GM12878 (cell line): Measurements from ENCODE around the gene SCN3B. TPM values are rescaled to one million over a fixed set of nuclear protein-coding genes. Genes with fewer than 3 reads are reported as not detected.

Experiments
- ATAC-seq: fragments of 200-7000 bp; cut with Tn5 transposase; 3 replicates; pipeline ENCODE4 v1.9.1; 2020; ENCODE audit warnings: mild to moderate bottlenecking, moderate library complexity
- BruUV-seq: library from RNA; stranded (reverse); fragments of 400-500 nt; replicated peaks from 2 replicates; lab custom pipeline; 2021; lab: Mats Ljungman, UMichigan
- CTCF ChIA-PET: fragments of 300-600 bp; sonication (Branson Sonifier 250); formaldehyde crosslinking; extraction: SDS; loops from one replicate; lab custom pipeline; 2021; ENCODE audit warnings: inconsistent platforms; lab: Yijun Ruan, JAX
- POLR2A ChIA-PET: fragments of 350-600 bp; formaldehyde crosslinking; extraction: SDS; loops from one replicate; lab custom pipeline; 2021; ENCODE audit warnings: inconsistent platforms; lab: Charles Lee
- RAD21 ChIA-PET: fragments of 300-600 bp; sonication (Branson Sonifier 250); formaldehyde crosslinking; loops from one replicate; lab custom pipeline; 2023; ENCODE audit warnings: antibody characterized with exemption; ENCODE audit not compliant: unreplicated experiment; lab: Charles Lee
- SMC1A ChIA-PET: fragments of 300-600 bp; sonication (Branson Sonifier 250); formaldehyde crosslinking; loops from one replicate; lab custom pipeline; 2023; ENCODE audit not compliant: unreplicated experiment, uncharacterized antibody; lab: Charles Lee
- DNase-seq: peaks from one replicate; pipeline ENCODE4 v3.0.0-alpha.2; 2011; ENCODE audit warnings: low read depth, low spot score
- FAIRE-seq: peaks from 3 replicates; lab custom pipeline; 2011; peaks lifted over from hg19 to GRCh38; lab: Jason Lieb, UNC
- H2AFZ ChIP-seq: 2 replicates; pipeline ENCODE4 v1.6.0; 2011; ENCODE audit warnings: low read depth, low read length, control low read depth; ENCODE audit not compliant: control insufficient read depth
- H3K27ac ChIP-seq: 2 replicates; pipeline ENCODE4 v1.5.1; 2011; ENCODE audit warnings: control low read depth; ENCODE audit not compliant: control insufficient read depth, insufficient read depth
- H3K27me3 ChIP-seq, 2 experiments: replicated peaks in 1 of 2; 2 replicates each; pipeline versions ENCODE4 v1.6.0 to v1.6.1; 2011; ENCODE audit warnings: low read length in 1 of 2; ENCODE audit not compliant: control insufficient read depth in 2 of 2, insufficient read depth in 2 of 2
- H3K36me3 ChIP-seq, 2 experiments: 2 replicates each; pipeline ENCODE4 v1.5.1; 2011; ENCODE audit warnings: low read length in 1 of 2; ENCODE audit not compliant: control insufficient read depth in 2 of 2, insufficient read depth in 2 of 2
- H3K4me1 ChIP-seq: 2 replicates; pipeline ENCODE4 v1.6.1; 2011; ENCODE audit warnings: mild to moderate bottlenecking, low read length, moderate library complexity, mixed read lengths; ENCODE audit not compliant: control insufficient read depth, insufficient read depth
- H3K4me2 ChIP-seq: 2 replicates; pipeline ENCODE4 v1.6.0; 2011; ENCODE audit warnings: control low read depth; ENCODE audit not compliant: control insufficient read depth, insufficient read depth
- H3K4me3 ChIP-seq: fragments of 200-600 bp; sonication (generic); 2 replicates; pipeline ENCODE4 v1.5.1; 2016
- H3K79me2 ChIP-seq: 2 replicates; pipeline ENCODE4 v1.6.0; 2011; ENCODE audit warnings: low read length; ENCODE audit not compliant: control insufficient read depth, insufficient read depth
- H3K9ac ChIP-seq: 2 replicates; pipeline ENCODE4 v1.8.0; 2011; ENCODE audit warnings: low read length, control low read depth, mixed read lengths; ENCODE audit not compliant: control insufficient read depth, insufficient read depth
- H3K9me3 ChIP-seq: replicated peaks from 3 replicates; pipeline ENCODE4 v1.5.1; 2011; ENCODE audit warnings: mild to moderate bottlenecking, low read length; ENCODE audit not compliant: control insufficient read depth, insufficient read depth
- H4K20me1 ChIP-seq: 2 replicates; pipeline ENCODE4 v1.6.0; 2011; ENCODE audit not compliant: control insufficient read depth, insufficient read depth
- CBX3 ChIP-seq: fragments of 200-600 bp; sonication (generic); IDR thresholded peaks from 2 replicates; pipeline ENCODE4 v1.6.1; 2016; ENCODE audit warnings: low read depth, borderline replicate concordance
- HDAC2 ChIP-seq: fragments of 200-600 bp; sonication (generic); IDR thresholded peaks from 2 replicates; pipeline ENCODE4 v1.6.1; 2017
- KDM1A ChIP-seq: fragments of 200-600 bp; sonication (generic); IDR thresholded peaks from 2 replicates; pipeline ENCODE4 v1.6.1; 2016; ENCODE audit warnings: borderline replicate concordance
- NFYA ChIP-seq: IDR thresholded peaks from 2 replicates; pipeline ENCODE4 v1.6.1; 2011; ENCODE audit warnings: low read depth, mild to moderate bottlenecking, low read length, improper control_type of control experiment, borderline replicate concordance
- SP1 ChIP-seq: IDR thresholded peaks from one replicate; pipeline ENCODE4 v1.6.1; 2011; ENCODE audit warnings: low read depth, low read length
- SUPT20H ChIP-seq: IDR thresholded peaks from 2 replicates; pipeline ENCODE4 v1.6.1; 2011; ENCODE audit warnings: low read depth, mild to moderate bottlenecking, low read length, moderate library complexity, borderline replicate concordance; ENCODE audit not compliant: control insufficient read depth
- ZNF24 ChIP-seq: fragments of 450-650 bp; IDR thresholded peaks from 2 replicates; pipeline ENCODE4 v1.6.1; 2017; ENCODE audit warnings: antibody characterized with exemption, mild to moderate bottlenecking
- WGBS: methylation state at CpG from one replicate; pipeline ENCODE4 v1.1.6; 2016; ENCODE audit warnings: low lambda C conversion rate; ENCODE audit not compliant: insufficient replicate concordance, insufficient coverage; ENCODE audit errors: missing lambda C conversion rate; 5-methylcytosine and 5-hydroxymethylcytosine counted together
- in situ Hi-C: fragments of 300-500 bp; cut with MboI; formaldehyde crosslinking; loops from 9 replicates; pipeline ENCODE4 v1.14.3; 2018; ENCODE audit warnings: mixed read lengths
- intact Hi-C: fragments of 100-400 bp; cut with micrococcal nuclease; formaldehyde crosslinking; loops from one replicate; pipeline ENCODE4 v1.14.2; 2022; ENCODE audit not compliant: unreplicated experiment
- polyA plus RNA-seq, 11 experiments: library from polyadenylated mRNA; depleted of rRNA in 4 of 11; unstranded in 6 of 11; stranded (reverse) in 5 of 11; fragments of >200 nt; fragmentation: Nextera tagmentation in 4 of 11; fragmentation: Illumina TruSeq in 1 of 11; extraction: Ambion mirVana in 4 of 11; extraction: Trizol in 1 of 11; gene quantifications; 1 replicate in 1 of 11; 2 replicates in 10 of 11; pipeline versions ENCODE4 v1.2.1 to v1.2.3, GENCODE V29; 2011 to 2016; ENCODE audit warnings: inconsistent platforms in 2 of 11, missing spikeins in 2 of 11, low read depth in 1 of 11
- total RNA-seq, 4 experiments: library from RNA; depleted of rRNA in 3 of 4; stranded (reverse); fragments of >200 nt in 3 of 4; fragmentation: Illumina TruSeq in 1 of 4; extraction: Trizol in 1 of 4; gene quantifications; 2 replicates each; pipeline versions ENCODE4 v1.2.1 to v1.2.3, GENCODE V29; 2013 to 2021
- TF ChIP-seq, protein P1 (sequence below): IDR thresholded peaks from 2 replicates; pipeline ENCODE4 v1.6.1; 2011; ENCODE audit warnings: borderline replicate concordance, low read depth, mild to moderate bottlenecking, moderate library complexity, low read length; ENCODE audit not compliant: insufficient read depth, poor library complexity, severe bottlenecking
- TF ChIP-seq, protein P2 (sequence below): fragments of 450-650 bp; IDR thresholded peaks from 2 replicates; pipeline ENCODE4 v1.6.1; 2018; ENCODE audit warnings: borderline replicate concordance, mild to moderate bottlenecking; ENCODE audit not compliant: partially characterized antibody

SCN3B gene
- total and polyA plus RNA-seq, 10 of the 15 experiments (the other 5 are each of a cell fraction or from before 2014, with no cell fraction given), result 0.01 to 0.12 (median 0.09) TPM; not detected in 7

DNA sequence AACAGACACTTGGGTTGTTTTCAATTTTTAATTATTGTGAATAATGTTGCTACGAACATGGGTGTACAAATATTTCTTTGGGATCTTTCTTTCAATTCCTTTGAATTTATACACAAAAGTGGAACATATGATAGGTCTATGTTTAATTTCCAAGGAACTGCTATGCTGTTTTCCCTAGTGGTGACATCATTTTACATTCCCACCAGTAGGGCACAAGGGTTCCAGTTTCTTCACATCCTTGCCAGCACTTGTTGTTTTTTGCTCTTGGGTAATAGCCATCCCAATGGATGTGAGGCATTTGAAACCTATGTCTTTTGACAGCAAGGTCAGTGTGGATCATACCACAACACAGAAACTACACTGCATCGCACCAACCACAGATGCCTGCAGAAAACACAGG, 41.8 kb upstream of the SCN3B start:
- CTCF ChIA-PET, result no interaction called here
- no peak for FAIRE-seq
- RAD21 ChIA-PET, result no interaction called here
- SMC1A ChIA-PET, result no interaction called here
- TF ChIP-seq HDAC2 (no peak), KDM1A (no peak), ZNF24 (no peak), SUPT20H (no peak), CBX3 (no peak), NFYA (no peak), SP1 (no peak)
- TF ChIP-seq, protein P1, sequence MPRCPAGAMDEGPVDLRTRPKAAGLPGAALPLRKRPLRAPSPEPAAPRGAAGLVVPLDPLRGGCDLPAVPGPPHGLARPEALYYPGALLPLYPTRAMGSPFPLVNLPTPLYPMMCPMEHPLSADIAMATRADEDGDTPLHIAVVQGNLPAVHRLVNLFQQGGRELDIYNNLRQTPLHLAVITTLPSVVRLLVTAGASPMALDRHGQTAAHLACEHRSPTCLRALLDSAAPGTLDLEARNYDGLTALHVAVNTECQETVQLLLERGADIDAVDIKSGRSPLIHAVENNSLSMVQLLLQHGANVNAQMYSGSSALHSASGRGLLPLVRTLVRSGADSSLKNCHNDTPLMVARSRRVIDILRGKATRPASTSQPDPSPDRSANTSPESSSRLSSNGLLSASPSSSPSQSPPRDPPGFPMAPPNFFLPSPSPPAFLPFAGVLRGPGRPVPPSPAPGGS, result no peak
- TF ChIP-seq, protein P2, sequence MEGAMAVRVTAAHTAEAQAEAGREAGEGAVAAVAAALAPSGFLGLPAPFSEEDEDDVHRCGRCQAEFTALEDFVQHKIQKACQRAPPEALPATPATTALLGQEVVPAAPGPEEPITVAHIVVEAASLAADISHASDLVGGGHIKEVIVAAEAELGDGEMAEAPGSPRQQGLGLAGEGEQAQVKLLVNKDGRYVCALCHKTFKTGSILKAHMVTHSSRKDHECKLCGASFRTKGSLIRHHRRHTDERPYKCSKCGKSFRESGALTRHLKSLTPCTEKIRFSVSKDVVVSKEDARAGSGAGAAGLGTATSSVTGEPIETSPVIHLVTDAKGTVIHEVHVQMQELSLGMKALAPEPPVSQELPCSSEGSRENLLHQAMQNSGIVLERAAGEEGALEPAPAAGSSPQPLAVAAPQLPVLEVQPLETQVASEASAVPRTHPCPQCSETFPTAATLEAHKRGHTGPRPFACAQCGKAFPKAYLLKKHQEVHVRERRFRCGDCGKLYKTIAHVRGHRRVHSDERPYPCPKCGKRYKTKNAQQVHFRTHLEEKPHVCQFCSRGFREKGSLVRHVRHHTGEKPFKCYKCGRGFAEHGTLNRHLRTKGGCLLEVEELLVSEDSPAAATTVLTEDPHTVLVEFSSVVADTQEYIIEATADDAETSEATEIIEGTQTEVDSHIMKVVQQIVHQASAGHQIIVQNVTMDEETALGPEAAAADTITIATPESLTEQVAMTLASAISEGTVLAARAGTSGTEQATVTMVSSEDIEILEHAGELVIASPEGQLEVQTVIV, result no peak
- ATAC-seq, result no peak
- Histone ChIP-seq H3K4me2 (no peak overlapping the region), H3K27me3 (no peaks in the 10 kb centered on the region), H3K36me3 (no peaks in the 10 kb centered on the region), H2AFZ (no peak overlapping the region), H3K79me2 (no peaks in the 10 kb centered on the region), H3K27ac (no peak overlapping the region), H3K9ac (no peak overlapping the region), H4K20me1 (no peaks in the 10 kb centered on the region), H3K9me3 (no peaks in the 10 kb centered on the region), H3K4me3 (no peak overlapping the region), H3K4me1 (no peaks in the 10 kb centered on the region)
- WGBS, result 17% methylated on average over 2 of the region's 2 CpGs
- no TSS peak for BruUV-seq
- in situ Hi-C loops, result no loop called here
- POLR2A ChIA-PET, result no interaction called here
- intact Hi-C loops, result no loop called here
- no peak for DNase-seq
